ENCODE measurements around the gene ITPR2. TPM values are rescaled to one million over a fixed set of nuclear protein-coding genes. Genes with fewer than 3 reads are reported as not detected.

The ITPR2 gene
- total and polyA plus RNA-seq, 12 donors: 5.1 to 144 (median 66.4) TPM

DNA sequence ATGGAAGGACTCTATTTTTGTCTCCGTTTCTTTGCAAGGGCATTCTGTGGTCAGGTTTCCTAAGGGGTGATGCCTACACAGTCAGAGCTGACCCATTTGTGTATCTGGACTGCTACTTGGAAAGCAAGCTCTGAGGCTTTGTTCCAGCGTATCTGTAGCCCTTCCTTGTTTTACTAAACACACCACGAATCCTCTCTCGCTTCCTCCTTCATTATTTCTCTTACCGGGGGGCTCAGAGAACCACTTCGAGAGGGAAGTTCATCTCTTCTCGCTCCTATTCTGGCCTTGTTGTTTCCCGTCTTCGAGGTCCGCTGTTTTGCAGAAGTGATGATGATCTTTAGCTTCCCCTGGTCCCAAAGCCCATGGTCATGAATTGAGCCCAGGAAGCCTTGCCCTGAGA, 472.9 kb downstream of the ITPR2 start:
- peak in 2 of 7 donors; percentile 24 to 27 for DNase-seq
- Histone ChIP-seq H3K4me1 (replicated peaks in 1 of 2) (no peaks in the 10 kb centered on the region), H3K27ac (no peak overlapping the region), H3K4me3 (no peak overlapping the region), H3K36me3 (replicated peaks in 1 of 2) (no peaks in the 10 kb centered on the region), H3K9me3 (replicated peaks in 1 of 3) (no peaks in the 10 kb centered on the region), H3K27me3 (no peaks in the 10 kb centered on the region)
- intact Hi-C loops (cut with DNase I): no loop called here
- TF ChIP-seq, protein P1, sequence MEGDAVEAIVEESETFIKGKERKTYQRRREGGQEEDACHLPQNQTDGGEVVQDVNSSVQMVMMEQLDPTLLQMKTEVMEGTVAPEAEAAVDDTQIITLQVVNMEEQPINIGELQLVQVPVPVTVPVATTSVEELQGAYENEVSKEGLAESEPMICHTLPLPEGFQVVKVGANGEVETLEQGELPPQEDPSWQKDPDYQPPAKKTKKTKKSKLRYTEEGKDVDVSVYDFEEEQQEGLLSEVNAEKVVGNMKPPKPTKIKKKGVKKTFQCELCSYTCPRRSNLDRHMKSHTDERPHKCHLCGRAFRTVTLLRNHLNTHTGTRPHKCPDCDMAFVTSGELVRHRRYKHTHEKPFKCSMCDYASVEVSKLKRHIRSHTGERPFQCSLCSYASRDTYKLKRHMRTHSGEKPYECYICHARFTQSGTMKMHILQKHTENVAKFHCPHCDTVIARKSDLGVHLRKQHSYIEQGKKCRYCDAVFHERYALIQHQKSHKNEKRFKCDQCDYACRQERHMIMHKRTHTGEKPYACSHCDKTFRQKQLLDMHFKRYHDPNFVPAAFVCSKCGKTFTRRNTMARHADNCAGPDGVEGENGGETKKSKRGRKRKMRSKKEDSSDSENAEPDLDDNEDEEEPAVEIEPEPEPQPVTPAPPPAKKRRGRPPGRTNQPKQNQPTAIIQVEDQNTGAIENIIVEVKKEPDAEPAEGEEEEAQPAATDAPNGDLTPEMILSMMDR (IDR thresholded peaks at IDR 0.05): no peak
- no peak for TF ChIP-seq POLR2A (IDR thresholded peaks at IDR 0.05)
- 78 to 89% (median 82%) methylated on average over 10 of the region's 10 CpGs for WGBS, 4 donors

DNA sequence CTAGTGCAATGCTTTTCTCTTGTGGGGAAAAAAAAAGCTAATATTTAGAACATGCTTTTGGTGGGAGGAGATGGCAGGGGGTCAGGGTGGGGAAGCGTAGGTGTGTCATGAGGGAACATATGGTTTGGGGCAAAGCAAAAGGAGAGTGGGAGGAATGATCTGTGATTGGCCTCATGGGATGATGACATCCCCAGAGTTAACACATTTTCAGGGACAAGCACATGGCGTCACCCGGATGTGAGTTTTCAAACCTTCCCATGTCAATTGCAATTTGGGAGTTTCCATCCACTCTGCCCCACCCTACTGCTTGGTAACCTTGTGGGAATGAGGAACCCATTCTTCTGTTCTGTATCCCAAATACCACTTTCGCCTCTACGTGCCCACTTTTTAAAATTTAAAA, 473.4 kb downstream of the ITPR2 start:
- TF ChIP-seq POLR2A (IDR thresholded peaks at IDR 0.05): no peak
- TF ChIP-seq, protein P1 (IDR thresholded peaks at IDR 0.05): no peak
- DNase-seq: peak in 1 of 7 donors; percentile 16

DNA sequence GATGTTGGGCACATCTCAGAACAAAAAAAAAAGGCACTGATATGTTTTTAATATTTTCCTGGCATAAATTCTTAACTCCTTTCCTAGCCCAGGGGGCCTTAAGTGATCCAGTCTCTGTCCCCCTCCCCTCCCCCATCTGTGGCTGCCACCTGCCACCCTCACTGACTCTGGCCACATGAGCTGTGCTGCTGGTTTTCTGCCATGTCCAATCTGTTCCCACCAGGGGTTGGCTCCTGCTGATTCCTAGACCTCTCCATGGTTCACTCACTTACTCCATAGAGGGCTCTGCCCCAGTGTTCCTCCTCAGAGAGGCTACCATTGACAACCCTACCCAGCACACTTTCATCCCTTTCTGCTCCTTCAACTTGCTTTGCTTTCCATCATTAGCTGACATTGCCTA, 474.3 kb downstream of the ITPR2 start:
- TF ChIP-seq POLR2A (IDR thresholded peaks at IDR 0.05): no peak
- TF ChIP-seq, protein P1 (IDR thresholded peaks at IDR 0.05): no peak
- Histone ChIP-seq H3K27me3 (no peaks in the 10 kb centered on the region), H3K9me3 (replicated peaks in 1 of 3) (no peaks in the 10 kb centered on the region), H3K4me1 (replicated peaks in 1 of 2) (no peaks in the 10 kb centered on the region), H3K36me3 (replicated peaks in 1 of 2) (no peaks in the 10 kb centered on the region), H3K4me3 (no peak overlapping the region), H3K27ac (no peak overlapping the region)
- intact Hi-C loops (cut with DNase I): no loop called here
- no peak for DNase-seq

More for the DNA sequence above, 473.4 kb downstream of the ITPR2 start:
- no peak overlapping the region for H3K4me3 ChIP-seq
- no peaks in the 10 kb centered on the region for H3K27me3 ChIP-seq
- H3K27ac ChIP-seq: no peak overlapping the region
- H3K4me1 ChIP-seq (replicated peaks in 1 of 2): no peaks in the 10 kb centered on the region
- 83 to 95% (median 92%) methylated on average over 5 of the region's 5 CpGs for WGBS, 4 donors
- no peaks in the 10 kb centered on the region for H3K36me3 ChIP-seq (replicated peaks in 1 of 2)
- H3K9me3 ChIP-seq (replicated peaks in 1 of 3): no peaks in the 10 kb centered on the region
- intact Hi-C loops (cut with DNase I): no loop called here

DNA sequence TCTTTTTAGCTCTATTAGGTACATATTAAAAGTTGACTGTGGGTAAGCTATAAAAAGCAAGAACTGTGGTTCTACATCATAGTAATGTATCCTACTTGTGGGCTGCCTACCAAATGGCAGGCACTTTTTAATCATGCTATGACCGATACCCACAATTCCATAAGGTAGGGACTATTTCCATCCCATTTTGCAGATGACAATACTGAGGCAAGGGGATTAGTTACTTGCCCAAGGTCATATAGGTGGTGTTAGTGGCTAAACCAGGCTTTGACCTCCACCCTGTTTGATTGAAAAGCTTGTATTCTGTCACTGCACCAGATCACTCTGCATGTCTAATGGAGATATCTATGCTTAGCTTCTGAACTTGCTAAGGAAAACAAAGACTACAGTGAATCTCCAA, 485.7 kb downstream of the ITPR2 start:
- no peaks in the 10 kb centered on the region for H3K4me1 ChIP-seq (replicated peaks in 1 of 2)
- DNase-seq: no peak
- no peak overlapping the region for H3K4me3 ChIP-seq
- no peaks in the 10 kb centered on the region for H3K36me3 ChIP-seq (replicated peaks in 1 of 2)
- no peaks in the 10 kb centered on the region for H3K9me3 ChIP-seq (replicated peaks in 1 of 3)
- 89 to 100% (median 100%) methylated on average over 1 of the region's 1 CpG for WGBS, 4 donors
- no peak overlapping the region for H3K27ac ChIP-seq
- intact Hi-C loops (cut with DNase I): no loop called here
- no peak for TF ChIP-seq POLR2A (IDR thresholded peaks at IDR 0.05)
- TF ChIP-seq, protein P1 (IDR thresholded peaks at IDR 0.05): no peak
- H3K27me3 ChIP-seq: no peaks in the 10 kb centered on the region

Measured in adrenal gland (tissue), 12 donors.